IMR-90 (cell line): ENCODE results near the gene EDEM3. TPM values are rescaled to one million over a fixed set of nuclear protein-coding genes. Genes with fewer than 3 reads are reported as not detected.

ENCODE experiments used
- ATAC-seq: fragments of 200-7000 bp; cut with Tn5 transposase; 2 replicates; pipeline ENCODE4 v1.9.1; 2020; ENCODE audit warnings: low read depth, mild to moderate bottlenecking, moderate library complexity
- BruUV-seq: library from RNA; stranded (reverse); fragments of 400-500 nt; replicated peaks from 2 replicates; lab custom pipeline; 2021; lab: Mats Ljungman, UMichigan
- CTCF ChIA-PET: fragments of 300-600 bp; formaldehyde crosslinking; extraction: SDS; loops from one replicate; lab custom pipeline; 2021; ENCODE audit warnings: antibody characterized with exemption; lab: Yijun Ruan, JAX
- POLR2A ChIA-PET: fragments of 300-600 bp; sonication (Branson Sonifier 250); formaldehyde crosslinking; loops from one replicate; lab custom pipeline; 2022; ENCODE audit warnings: antibody characterized with exemption; ENCODE audit not compliant: unreplicated experiment; lab: Charles Lee
- DNase-seq: peaks from one replicate; pipeline ENCODE4 v3.0.0; 2013
- H2AFZ ChIP-seq: replicated peaks from 2 replicates; pipeline ENCODE3; 2013; ENCODE audit warnings: low read length, mild to moderate bottlenecking; ENCODE audit not compliant: poor library complexity
- H2AK5ac ChIP-seq: 2 replicates; pipeline ENCODE4 v1.6.1; 2013; ENCODE audit warnings: low read depth, low read length, inconsistent platforms
- H2AK9ac ChIP-seq: replicated peaks from 2 replicates; pipeline ENCODE3; 2013; ENCODE audit warnings: mild to moderate bottlenecking, low read depth, low read length, moderate library complexity; ENCODE audit not compliant: poor library complexity
- H2BK120ac ChIP-seq: 2 replicates; pipeline ENCODE4 v1.6.1; 2013; ENCODE audit warnings: low read depth, low read length, inconsistent platforms
- H2BK15ac ChIP-seq: 3 replicates; pipeline ENCODE4 v1.6.1; 2013; ENCODE audit warnings: low read depth, low read length, inconsistent platforms
- H2BK20ac ChIP-seq: 2 replicates; pipeline ENCODE4 v1.6.1; 2013; ENCODE audit warnings: low read depth, mild to moderate bottlenecking, inconsistent platforms, low read length, moderate library complexity
- H2BK5ac ChIP-seq: 2 replicates; pipeline ENCODE4 v1.6.1; 2013; ENCODE audit warnings: mild to moderate bottlenecking, low read depth, low read length, inconsistent platforms; ENCODE audit not compliant: poor library complexity, severe bottlenecking
- H3K14ac ChIP-seq: replicated peaks from 2 replicates; pipeline ENCODE4 v1.6.1; 2013; ENCODE audit warnings: low read depth, low read length, inconsistent platforms
- H3K18ac ChIP-seq: 2 replicates; pipeline ENCODE4 v1.6.1; 2013; ENCODE audit warnings: low read depth, low read length, control low read depth
- H3K23ac ChIP-seq: 2 replicates; pipeline ENCODE4 v1.6.1; 2013; ENCODE audit warnings: low read depth, low read length, inconsistent platforms
- H3K27ac ChIP-seq: 2 replicates; pipeline ENCODE4 v1.5.1; 2013; ENCODE audit warnings: mild to moderate bottlenecking, control low read depth, low read length; ENCODE audit not compliant: insufficient read depth
- H3K27me3 ChIP-seq: 2 replicates; pipeline ENCODE4 v1.6.1; 2013; ENCODE audit warnings: low read length; ENCODE audit not compliant: control insufficient read depth, insufficient read depth
- H3K36me3 ChIP-seq: 2 replicates; pipeline ENCODE4 v1.6.1; 2013; ENCODE audit warnings: low read length, mixed read lengths; ENCODE audit not compliant: control insufficient read depth, insufficient read depth
- H3K4ac ChIP-seq: 2 replicates; pipeline ENCODE4 v1.6.1; 2013; ENCODE audit warnings: low read depth, low read length, inconsistent platforms
- H3K4me1 ChIP-seq: 2 replicates; pipeline ENCODE4 v1.6.1; 2013; ENCODE audit warnings: low read length, mixed read lengths; ENCODE audit not compliant: control insufficient read depth, insufficient read depth
- H3K4me2 ChIP-seq: 2 replicates; pipeline ENCODE4 v1.6.1; 2013; ENCODE audit warnings: low read depth, mild to moderate bottlenecking, control low read depth, low read length, moderate library complexity
- H3K4me3 ChIP-seq: 2 replicates; pipeline ENCODE4 v1.5.1; 2013; ENCODE audit warnings: low read depth, mild to moderate bottlenecking, control low read depth, low read length, moderate library complexity; ENCODE audit not compliant: insufficient read depth
- H3K56ac ChIP-seq: 2 replicates; pipeline ENCODE4 v1.6.1; 2013; ENCODE audit warnings: low read length, inconsistent platforms; ENCODE audit not compliant: insufficient read depth; ENCODE audit errors: extremely low read depth
- H3K79me1 ChIP-seq, 2 experiments: 2 replicates each; pipeline ENCODE4 v1.6.1; 2013; ENCODE audit warnings: low read length in 2 of 2, inconsistent platforms in 1 of 2, low read depth in 1 of 2
- H3K9ac ChIP-seq: 2 replicates; pipeline ENCODE4 v1.6.1; 2013; ENCODE audit warnings: low read depth, low read length, control low read depth
- H3K9me1 ChIP-seq: 2 replicates; pipeline ENCODE4 v1.6.1; 2013; ENCODE audit warnings: low read length, inconsistent platforms; ENCODE audit not compliant: insufficient read depth
- H3K9me3 ChIP-seq: 2 replicates; pipeline ENCODE4 v1.6.1; 2013; ENCODE audit warnings: low read length; ENCODE audit not compliant: control insufficient read depth, insufficient read depth
- H4K20me1 ChIP-seq: 2 replicates; pipeline ENCODE4 v1.6.1; 2013; ENCODE audit warnings: low read length, inconsistent platforms; ENCODE audit not compliant: insufficient read depth
- H4K5ac ChIP-seq: 2 replicates; pipeline ENCODE4 v1.6.1; 2013; ENCODE audit warnings: mild to moderate bottlenecking, low read depth, low read length, control low read depth
- H4K8ac ChIP-seq, 2 experiments: 2 replicates each; pipeline ENCODE4 v1.6.1; 2013; ENCODE audit warnings: low read depth in 2 of 2, low read length in 2 of 2, control low read depth in 1 of 2, inconsistent platforms in 1 of 2
- H4K91ac ChIP-seq: 2 replicates; pipeline ENCODE4 v1.6.1; 2013; ENCODE audit warnings: low read depth, low read length, inconsistent platforms; ENCODE audit not compliant: insufficient read depth
- BHLHE40 ChIP-seq: fragments of 150-350 bp; IDR thresholded peaks from 2 replicates; pipeline ENCODE4 v1.6.1; 2016; ENCODE audit warnings: mild to moderate bottlenecking, low read depth, low read length
- MAZ ChIP-seq: IDR thresholded peaks from 2 replicates; pipeline ENCODE4 v1.6.1; 2012; ENCODE audit warnings: low read depth, mild to moderate bottlenecking, low read length, improper control_type of control experiment, moderate library complexity, borderline replicate concordance
- POLR2A ChIP-seq: IDR thresholded peaks from 2 replicates; pipeline ENCODE4 v1.6.1; 2012; ENCODE audit warnings: mild to moderate bottlenecking, low read depth, low read length
- RFX5 ChIP-seq: IDR thresholded peaks from 2 replicates; pipeline ENCODE4 v1.8.0; 2012; ENCODE audit warnings: low read depth, mild to moderate bottlenecking, low read length, moderate library complexity
- WGBS, 2 experiments: methylation state at CpG; one replicate each; pipeline versions ENCODE4 v1.1.5 to v1.1.7; 2013; ENCODE audit warnings: missing lambda C conversion rate in 2 of 2; ENCODE audit not compliant: insufficient read length in 1 of 2; ENCODE audit errors: extremely low coverage in 2 of 2; 5-methylcytosine and 5-hydroxymethylcytosine counted together
- dilution Hi-C: fragments of 300-500 bp; cut with HindIII; formaldehyde crosslinking; loops from one replicate; pipeline ENCODE4 v1.14.3; 2018; ENCODE audit warnings: low sequenced_read_pairs; ENCODE audit not compliant: unreplicated experiment
- in situ Hi-C: fragments of 300-500 bp; cut with MboI; formaldehyde crosslinking; loops from 3 replicates; pipeline ENCODE4 v1.14.3; 2019; ENCODE audit warnings: low sequenced_read_pairs, inconsistent platforms, mixed read lengths
- intact Hi-C: fragments of 100-400 bp; cut with micrococcal nuclease; formaldehyde crosslinking; loops from 2 replicates; pipeline ENCODE4 v1.10.0; 2022
- polyA plus RNA-seq, 3 experiments: library from polyadenylated mRNA; depleted of rRNA; stranded (reverse); fragments of >200 nt; gene quantifications; 2 replicates each; pipeline ENCODE4 v1.2.3, GENCODE V29; 2012; ENCODE audit warnings: low replicate concordance in 1 of 3
- total RNA-seq: library from RNA; depleted of rRNA; stranded (reverse); fragments of >200 nt; gene quantifications from 2 replicates; pipeline ENCODE4 v1.2.3, GENCODE V29; 2012

The EDEM3 gene
- total and polyA plus RNA-seq, 2 of the 4 experiments (the other 2 are of a cell fraction), result 17.5 to 29.9 TPM

DNA sequence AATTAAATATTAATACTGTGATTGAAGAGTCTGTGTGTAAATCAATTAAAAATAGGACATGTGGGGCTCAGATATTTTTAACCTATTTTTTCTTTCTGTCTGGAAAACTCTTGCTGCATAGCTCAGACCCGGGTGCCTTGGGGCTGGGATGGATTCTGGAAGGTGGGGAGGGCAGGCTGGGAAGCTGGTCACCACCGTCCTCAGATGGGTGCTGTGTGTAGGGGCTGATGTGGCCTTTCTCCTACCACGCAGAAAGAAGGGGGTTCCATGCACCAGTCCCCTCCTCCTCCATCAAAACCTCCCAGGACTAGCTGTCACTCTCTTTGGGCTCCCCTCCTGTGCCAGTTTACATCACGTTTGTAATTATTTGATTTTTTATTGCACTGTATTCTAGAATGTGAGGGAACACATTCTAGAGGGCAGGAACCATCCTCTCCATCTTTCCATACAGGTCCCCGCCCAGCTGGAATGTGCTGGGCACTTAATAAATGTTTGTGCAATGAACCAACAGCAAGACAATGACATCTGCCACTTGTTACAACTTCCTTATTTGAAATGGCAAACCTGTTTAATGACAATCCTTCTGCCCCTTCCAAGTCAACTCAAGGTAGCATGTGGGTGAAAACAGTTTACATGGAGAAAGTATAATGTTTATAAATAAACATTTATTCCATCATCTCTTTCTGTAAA lies 104.3 kb downstream of the EDEM3 start (continued):
- TF ChIP-seq MAZ, result no peak

GRCh38 chr1:184649451-184649888 lies 105.2 kb downstream of the EDEM3 start:
- TF ChIP-seq POLR2A (no peak), RFX5 (no peak), BHLHE40 (no peak)
- Histone ChIP-seq H2AK9ac (peak overlapping the region; percentile 30), H3K27ac (no peak overlapping the region), H3K36me3 (no peaks in the 10 kb centered on the region), H3K27me3 (0 out of 2 replicates have a peak, but pooled peaks cover 2% of the 10 kb centered on the region), H3K4me2 (no peak overlapping the region), H3K9me1 (peaks cover 8% of the 10 kb centered on the region), H3K9me3 (peaks cover 6% of the 10 kb centered on the region; the same call in 1 of the 2 replicates), H2BK15ac (no peak overlapping the region; the same call in 2 of the 3 replicates), H3K23ac (no peak overlapping the region), H4K91ac (no peak overlapping the region), H2AK5ac (no peak overlapping the region), H3K4ac (no peak overlapping the region), H3K18ac (no peak overlapping the region), H2BK120ac (peak overlapping the region; percentile 35; the same call in 1 of the 2 replicates), H4K8ac (no peak overlapping the region; a peak in 1 of 4 replicates), H4K20me1 (no peaks in the 10 kb centered on the region), H2BK20ac (peak overlapping the region; percentile 38; the same call in 1 of the 2 replicates), H2AFZ (no peak overlapping the region), H2BK5ac (no peak overlapping the region), H3K4me1 (peaks cover 9% of the 10 kb centered on the region), H3K79me1 (no peaks in the 10 kb centered on the region), H3K4me3 (no peak overlapping the region), H4K5ac (no peak overlapping the region), H3K9ac (no peak overlapping the region), H3K56ac (no peak overlapping the region), H3K14ac (no peak overlapping the region)
- ChIA-PET POLR2A (no interaction called here), CTCF (no interaction called here)
- intact Hi-C loops, result no loop called here
- peak; percentile 51 for DNase-seq
- dilution Hi-C loops, result no loop called here
- in situ Hi-C loops, result no loop called here
- BruUV-seq, result no TSS peak
- WGBS, 2 experiments, result no CpG with 5 or more reads among the region's 7 CpGs
- no peak for ATAC-seq
